ENCODE data around the gene SSTR3. TPM values are rescaled to one million over a fixed set of nuclear protein-coding genes. Genes with fewer than 3 reads are reported as not detected.

Gene SSTR3
- polyA plus RNA-seq, 1 donor from 2014 or later = not detected

- no peak overlapping the region for H2AFZ ChIP-seq (ENCODE audit: low read depth, low read length)
- H3K79me2 ChIP-seq (replicated peaks; ENCODE audit: insufficient read depth, low read length) = no peaks in the 10 kb centered on the region
- H3K36me3 ChIP-seq (ENCODE audit: insufficient read depth, low read length) = no peaks in the 10 kb centered on the region
- no peaks in the 10 kb centered on the region for H3K9me3 ChIP-seq (ENCODE audit: low read length)
- no peak overlapping the region for H3K27ac ChIP-seq (ENCODE audit: low read length)
- H4K20me1 ChIP-seq (ENCODE audit: insufficient read depth) = no peaks in the 10 kb centered on the region
- H3K9ac ChIP-seq (ENCODE audit: low read length) = no peak overlapping the region
- no peaks in the 10 kb centered on the region for H3K27me3 ChIP-seq (ENCODE audit: insufficient read depth, low read depth, low read length)
- TF ChIP-seq CTCF (IDR thresholded peaks at IDR 0.05; ENCODE audit: poor library complexity, severe bottlenecking) (no peak), EZH2 (IDR thresholded peaks at IDR 0.05; ENCODE audit: borderline replicate concordance, insufficient read depth, low read length, poor library complexity, severe bottlenecking) (no peak), POLR2AphosphoS5 (IDR thresholded peaks at IDR 0.05) (no peak), EP300 (conservative IDR thresholded peaks at IDR 0.05; ENCODE audit: poor library complexity, severe bottlenecking) (no peak), TAF1 (IDR thresholded peaks at IDR 0.05; ENCODE audit: low read depth) (no peak), SMC3 (conservative IDR thresholded peaks at IDR 0.05; ENCODE audit: poor library complexity) (no peak), MXI1 (conservative IDR thresholded peaks at IDR 0.05; ENCODE audit: poor library complexity, severe bottlenecking) (no peak), REST (IDR thresholded peaks at IDR 0.05; ENCODE audit: borderline replicate concordance) (no peak), RAD21 (conservative IDR thresholded peaks at IDR 0.05) (no peak)
- H3K9me2 ChIP-seq (ENCODE audit: insufficient read depth, low read length) = no peaks in the 10 kb centered on the region
- no peak overlapping the region for H3K4me2 ChIP-seq (ENCODE audit: low read length)
- no peaks in the 10 kb centered on the region for H3F3A ChIP-seq (ENCODE audit: insufficient read depth, low read length, poor library complexity, severe bottlenecking)
- H3K4me3 ChIP-seq (ENCODE audit: low read length) = no peak overlapping the region
These were observed 16.4 kb downstream of the SSTR3 start for GRCh38 chr22:37195921-37196320.

GRCh38 chr22:37194750-37195149, 17.5 kb downstream of the SSTR3 start:
- TF ChIP-seq SMC3 (conservative IDR thresholded peaks at IDR 0.05; ENCODE audit: poor library complexity) (no peak), CTCF (IDR thresholded peaks at IDR 0.05; ENCODE audit: poor library complexity, severe bottlenecking) (no peak), EP300 (conservative IDR thresholded peaks at IDR 0.05; ENCODE audit: poor library complexity, severe bottlenecking) (no peak), TAF1 (IDR thresholded peaks at IDR 0.05; ENCODE audit: low read depth) (no peak), MXI1 (conservative IDR thresholded peaks at IDR 0.05; ENCODE audit: poor library complexity, severe bottlenecking) (no peak), RAD21 (conservative IDR thresholded peaks at IDR 0.05) (no peak), REST (IDR thresholded peaks at IDR 0.05; ENCODE audit: borderline replicate concordance) (no peak), POLR2AphosphoS5 (IDR thresholded peaks at IDR 0.05) (no peak), EZH2 (IDR thresholded peaks at IDR 0.05; ENCODE audit: borderline replicate concordance, insufficient read depth, low read length, poor library complexity, severe bottlenecking) (no peak)
- Histone ChIP-seq H3K27ac (ENCODE audit: low read length) (no peak overlapping the region), H2AFZ (ENCODE audit: low read depth, low read length) (no peak overlapping the region), H3K79me2 (replicated peaks; ENCODE audit: insufficient read depth, low read length) (no peaks in the 10 kb centered on the region), H3K36me3 (ENCODE audit: insufficient read depth, low read length) (no peaks in the 10 kb centered on the region), H3K4me3 (ENCODE audit: low read length) (no peak overlapping the region), H3K27me3 (ENCODE audit: insufficient read depth, low read depth, low read length) (no peaks in the 10 kb centered on the region), H3F3A (ENCODE audit: insufficient read depth, low read length, poor library complexity, severe bottlenecking) (no peaks in the 10 kb centered on the region), H3K4me2 (ENCODE audit: low read length) (no peak overlapping the region), H3K9me3 (ENCODE audit: low read length) (no peaks in the 10 kb centered on the region), H3K9ac (ENCODE audit: low read length) (no peak overlapping the region), H3K9me2 (ENCODE audit: insufficient read depth, low read length) (no peaks in the 10 kb centered on the region), H4K20me1 (ENCODE audit: insufficient read depth) (no peaks in the 10 kb centered on the region)

Measured in neural cell (in vitro differentiated cells).